GM19240 (cell line): ENCODE results near the gene IL18.
"Not testable (repeated sequence)": the region's sequence is repeated elsewhere in the genome, so short reads cannot be mapped to it uniquely, and the experiment has no call there.

ENCODE experiments used
- DNase-seq: peaks from one replicate; pipeline ENCODE4 v3.0.0; 2011; ENCODE audit warnings: low spot score; ENCODE audit not compliant: insufficient read length

Gene IL18

DNA sequence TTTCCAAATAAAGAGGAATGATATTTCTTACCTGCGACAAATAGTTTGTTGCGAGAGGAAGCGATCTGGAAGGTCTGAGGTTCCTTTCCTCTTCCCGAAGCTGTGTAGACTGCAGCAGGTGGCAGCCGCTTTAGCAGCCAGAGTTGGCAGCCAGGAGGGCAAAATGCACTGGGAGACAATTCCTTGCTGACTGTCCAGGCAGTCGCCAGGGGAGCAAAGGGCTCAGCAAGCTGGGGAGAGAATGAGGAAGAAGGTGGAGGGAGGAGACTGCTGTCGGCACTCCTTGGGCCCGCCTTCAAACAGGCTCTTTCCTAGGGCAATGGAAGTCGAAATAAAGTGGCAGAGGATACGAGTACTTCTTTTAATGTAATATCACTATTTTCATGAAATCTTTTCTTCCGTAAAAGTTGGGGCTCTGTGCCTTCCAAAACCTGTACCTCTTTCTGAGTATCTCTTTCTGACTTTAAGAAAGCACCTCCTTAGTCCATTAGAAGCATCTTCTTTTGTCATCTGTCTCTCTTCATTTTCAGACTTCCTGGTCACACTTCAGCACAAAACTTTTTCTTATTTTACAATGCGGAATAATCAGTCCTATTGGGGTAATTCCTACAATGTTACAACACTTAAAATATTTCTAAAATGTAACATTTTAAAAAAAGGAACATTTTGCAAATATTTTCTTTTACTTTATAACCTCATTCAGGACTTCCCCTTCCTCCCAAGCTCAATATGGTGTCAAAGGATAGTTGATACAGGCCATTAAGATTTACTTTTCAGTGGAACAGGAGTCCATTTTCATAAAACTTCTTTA lies at the start of gene IL18:
TSS of gene IL18 (minus strand) at position 220 of the 811 bp plus-strand sequence. CDS start 9,041 bp downstream, outside the sequence.
- DNase-seq, result no peak

DNA sequence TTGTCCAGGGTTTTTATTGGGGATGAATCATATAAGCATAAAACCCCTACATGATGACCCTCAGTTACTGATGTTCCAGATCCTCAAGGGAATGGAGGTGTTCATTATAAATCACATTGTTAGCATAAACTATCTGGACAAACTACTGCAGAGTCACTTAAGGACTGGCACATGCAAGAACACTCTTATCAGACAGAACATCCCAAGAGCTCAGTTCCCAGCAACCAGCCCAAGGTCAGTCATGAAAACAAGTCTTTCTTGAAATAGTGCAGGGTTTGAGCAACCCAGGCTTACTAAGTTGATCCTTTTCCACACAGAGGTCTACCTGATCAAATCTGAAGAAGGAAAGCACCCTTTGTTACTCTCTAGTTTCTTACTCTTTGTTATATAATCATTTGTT lies 48.8 kb upstream of the IL18 start:
- no peak for DNase-seq

DNA sequence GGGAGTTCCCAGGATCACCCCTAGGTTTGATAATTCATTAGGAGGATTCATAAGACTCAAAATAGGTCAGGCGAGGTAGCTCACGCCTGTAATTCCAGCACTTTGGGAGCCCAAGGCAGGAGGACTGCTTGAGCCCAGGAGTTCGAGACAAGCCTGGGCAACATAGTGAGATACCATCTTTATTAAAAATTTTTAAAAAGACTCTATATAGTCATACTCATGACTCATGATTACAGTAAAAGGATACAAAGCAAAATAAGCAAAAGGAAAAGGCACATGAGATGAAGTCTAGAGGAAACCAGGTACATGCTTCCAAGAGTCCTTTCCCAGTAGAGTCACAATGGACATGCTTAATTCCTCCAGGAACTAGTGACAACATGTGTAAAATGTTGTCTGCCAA lies 48.4 kb upstream of the IL18 start:
- DNase-seq, result no peak

DNA sequence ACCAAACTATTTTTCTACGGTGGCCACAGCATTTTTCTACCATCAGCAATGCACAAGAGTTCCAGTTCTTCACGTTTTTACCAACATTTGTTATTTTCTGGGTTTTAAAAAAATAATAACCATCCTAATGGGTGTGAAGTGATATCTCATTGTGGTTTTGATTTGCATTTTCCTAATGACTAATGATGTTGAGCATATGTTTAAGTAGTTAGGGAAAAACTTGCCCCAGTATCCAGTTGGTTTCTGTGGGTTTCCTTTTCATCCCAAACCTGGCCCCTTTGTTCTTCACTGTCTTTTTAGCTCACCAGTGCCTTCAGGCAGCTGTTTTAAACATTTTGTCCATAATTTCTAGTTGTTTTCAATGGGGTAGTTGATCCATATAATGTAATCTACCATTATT lies 47.6 kb upstream of the IL18 start:
- no peak for DNase-seq

DNA sequence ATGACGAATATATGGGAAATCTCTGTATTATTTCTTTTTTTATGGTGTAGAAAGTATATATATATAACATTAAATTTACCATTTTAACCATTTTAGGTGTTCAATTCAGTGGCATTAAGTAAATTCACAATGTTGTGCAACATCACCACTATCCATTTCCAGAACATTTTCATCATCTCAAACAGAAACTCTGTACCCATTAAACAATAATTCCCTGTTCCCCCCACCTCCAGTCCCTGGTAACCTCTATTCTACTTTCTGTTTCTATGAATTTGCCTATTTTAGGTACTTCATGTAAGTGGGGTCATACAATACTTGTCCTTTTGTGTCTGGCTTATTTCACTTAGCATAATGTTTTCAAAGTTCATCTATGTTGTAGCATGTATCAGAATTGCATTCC lies 47.0 kb upstream of the IL18 start:
- no peak for DNase-seq

DNA sequence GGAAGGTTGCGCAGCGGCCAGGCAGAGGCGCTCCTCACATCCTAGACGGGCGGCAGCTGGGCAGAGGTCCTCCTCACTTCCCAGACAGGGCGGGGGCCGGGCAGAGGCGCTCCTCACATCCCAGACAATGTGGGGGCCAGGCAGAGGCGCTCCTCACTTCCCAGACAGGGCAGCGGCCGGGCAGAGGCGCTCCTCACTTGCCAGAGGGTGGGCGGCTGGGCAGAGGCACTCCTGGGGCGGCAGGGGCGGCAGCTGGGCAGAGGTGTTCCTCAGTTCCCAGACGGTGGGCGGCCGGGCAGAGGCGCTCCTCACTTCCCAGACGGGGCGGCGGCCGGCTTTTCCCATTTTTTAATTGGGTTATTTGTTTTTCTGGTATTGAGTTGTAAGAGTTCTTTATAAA lies 42.2 kb upstream of the IL18 start:
- DNase-seq, result no peak

DNA sequence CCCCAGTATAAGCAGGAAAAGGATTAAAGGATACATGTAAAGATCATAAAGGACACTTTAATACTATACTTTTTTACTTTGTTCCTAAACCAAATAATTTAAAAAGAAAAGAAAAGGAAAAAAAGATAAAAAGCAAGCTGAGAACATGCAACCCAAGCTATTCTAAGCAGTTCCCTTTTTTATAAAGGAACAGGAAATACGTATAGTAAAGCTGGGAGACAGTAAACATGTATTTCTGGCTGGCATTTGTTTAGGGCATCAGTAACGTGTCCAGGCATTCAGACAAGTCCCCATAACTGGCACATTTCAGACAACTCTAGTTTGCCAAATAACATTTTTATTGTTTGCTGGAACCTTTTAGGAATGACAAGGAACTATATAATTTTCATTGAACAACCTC lies 36.4 kb upstream of the IL18 start:
- DNase-seq, result no peak

DNA sequence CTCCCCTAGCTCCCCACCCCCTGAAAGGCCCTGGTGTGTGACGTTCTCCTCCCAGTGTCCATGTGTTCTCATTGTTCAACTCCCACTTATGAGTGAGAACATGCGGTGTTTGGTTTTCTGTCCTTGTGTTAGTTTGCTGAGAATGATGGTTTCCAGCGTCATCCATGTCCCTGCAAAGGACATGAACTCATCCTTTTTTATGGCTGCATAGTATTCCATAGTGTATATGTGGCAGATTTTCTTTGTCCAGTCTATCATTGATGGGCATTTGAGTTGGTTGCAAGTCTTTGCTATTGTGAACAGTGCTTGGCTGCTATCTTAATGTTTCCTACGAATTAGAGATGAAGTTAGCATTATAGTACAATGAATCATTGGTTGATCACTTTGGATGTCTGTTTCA lies 35.2 kb upstream of the IL18 start:
- DNase-seq, result not testable (repeated sequence)

DNA sequence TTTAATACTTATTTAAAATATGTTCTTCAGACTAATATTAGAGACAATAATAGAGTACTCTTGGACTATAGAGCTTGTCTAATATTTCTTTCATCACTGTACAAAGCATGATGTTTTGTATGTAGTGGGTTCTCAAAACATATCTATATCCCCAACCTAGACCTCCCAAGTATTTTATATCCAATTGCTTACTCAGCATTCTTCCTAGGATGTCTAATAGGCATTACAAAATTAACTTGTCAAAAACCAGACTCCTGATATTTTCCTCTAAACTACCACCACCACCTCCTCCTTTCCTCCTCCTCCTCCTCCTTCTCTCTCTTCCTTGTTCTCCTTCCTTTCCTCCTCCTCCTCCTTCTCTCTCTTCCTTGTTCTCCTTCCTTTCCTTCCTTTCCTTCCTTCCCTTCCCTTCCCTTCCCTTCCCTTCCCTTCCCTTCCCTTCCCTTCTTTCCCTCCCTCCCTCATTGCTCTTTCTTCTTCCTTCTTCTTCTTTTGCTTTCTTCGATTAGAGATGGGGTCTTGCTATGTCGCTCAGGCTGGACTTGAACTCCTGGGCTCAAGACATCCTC lies 32.7 kb upstream of the IL18 start:
- DNase-seq, result no peak

DNA sequence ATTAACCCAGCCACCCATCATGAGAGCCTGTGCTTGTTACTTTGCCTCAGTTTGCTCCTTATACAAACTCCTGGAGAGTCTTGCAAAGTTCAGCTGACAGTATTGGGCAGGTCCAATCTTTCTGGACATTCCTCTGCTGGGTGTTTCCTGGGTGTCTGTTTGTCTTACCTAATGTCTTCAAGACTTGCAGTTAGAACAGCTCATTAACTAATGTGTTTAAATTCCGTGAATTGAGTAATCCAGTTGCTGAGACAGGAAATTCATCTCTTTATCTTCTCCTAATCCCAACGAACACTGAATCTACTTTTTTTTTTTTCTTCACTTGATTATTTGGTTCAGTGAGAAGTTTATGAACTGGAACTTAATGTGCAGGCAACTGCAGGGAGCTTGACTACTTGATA lies 32.1 kb upstream of the IL18 start:
- no peak for DNase-seq

DNA sequence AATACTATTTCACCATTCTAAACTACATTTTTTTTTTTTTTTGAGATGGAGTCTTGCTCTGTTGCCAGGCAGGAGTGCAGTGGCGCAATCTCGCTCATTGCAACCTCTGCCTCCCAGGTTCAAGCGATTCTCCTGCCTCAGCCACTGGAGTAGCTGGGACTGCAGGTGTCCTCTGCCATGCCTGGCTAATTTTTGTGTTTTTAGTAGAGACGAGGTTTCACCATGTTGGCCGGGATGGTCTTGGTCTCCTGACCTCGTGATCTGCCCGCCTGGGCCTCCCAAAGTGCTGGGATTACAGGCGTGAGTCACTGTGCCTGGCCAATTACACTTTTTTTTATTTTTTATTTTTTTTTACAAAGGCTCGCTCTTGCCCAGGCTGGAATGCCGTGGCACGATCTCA lies 31.2 kb upstream of the IL18 start:
- not testable (repeated sequence) for DNase-seq

DNA sequence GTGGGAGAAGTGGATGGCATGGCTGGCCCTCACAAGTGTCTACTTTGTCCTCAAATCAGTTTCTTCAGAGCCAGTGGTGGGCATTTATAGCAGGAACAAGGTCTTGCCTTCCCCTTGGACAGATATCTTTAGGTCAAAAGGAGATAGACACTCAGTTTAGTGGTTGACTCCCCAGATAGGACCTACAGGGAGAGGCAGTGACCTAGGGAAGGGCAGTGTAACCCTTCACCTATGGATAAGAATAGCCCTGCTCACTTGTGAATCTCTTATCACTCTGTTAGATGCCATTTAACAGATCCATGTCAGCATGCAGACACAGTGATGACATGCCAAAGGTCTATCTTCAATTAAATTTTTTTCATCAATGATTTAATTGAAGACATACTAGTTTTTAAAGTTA lies 22.4 kb upstream of the IL18 start:
- DNase-seq, result no peak

- DNase-seq, result no peak
Observed at GRCh38 chr11:112185883-112186282, 22.0 kb upstream of the IL18 start.

DNA sequence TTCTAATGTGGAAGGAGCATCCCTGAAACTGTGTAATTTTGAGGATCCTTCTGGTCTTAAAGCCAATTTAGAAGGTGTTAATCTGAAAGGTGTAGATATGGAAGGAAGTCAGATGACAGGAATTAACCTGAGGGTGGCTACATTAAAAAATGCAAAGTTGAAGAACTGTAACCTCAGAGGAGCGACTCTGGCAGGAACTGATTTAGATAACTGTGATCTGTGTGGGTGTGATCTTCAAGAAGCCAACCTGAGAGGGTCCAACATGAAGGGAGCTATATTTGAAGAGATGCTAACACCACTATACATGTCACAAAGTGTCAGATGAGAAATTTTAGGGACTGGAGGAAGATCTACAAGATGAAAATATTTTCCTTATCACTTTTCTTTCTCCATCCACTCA lies 19.0 kb upstream of the IL18 start:
- no peak for DNase-seq

- DNase-seq, result no peak
Observed at GRCh38 chr11:112179601-112180000, 15.7 kb upstream of the IL18 start.

DNA sequence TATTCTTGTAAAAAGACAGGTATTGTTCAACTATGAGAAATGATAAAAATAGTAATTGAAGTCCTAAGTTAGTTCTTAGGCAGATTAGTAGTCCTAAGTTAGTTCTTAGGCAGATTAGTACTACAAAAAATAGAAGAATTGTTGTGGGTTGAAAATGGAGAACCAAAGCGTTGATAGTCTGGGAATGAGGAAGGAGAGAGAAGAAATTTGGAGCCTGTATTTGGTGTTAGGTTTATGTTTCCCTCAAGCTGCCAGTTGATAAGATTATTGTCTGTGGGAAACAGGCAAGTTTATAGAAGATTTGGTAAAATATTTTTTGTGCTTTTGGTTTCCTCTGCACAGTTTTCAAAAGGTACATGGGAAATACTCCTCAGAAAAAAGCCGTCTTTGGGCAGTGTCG lies 15.0 kb upstream of the IL18 start:
- no peak for DNase-seq

- DNase-seq, result no peak
Observed at GRCh38 chr11:112178428-112178827, 14.5 kb upstream of the IL18 start.

- no peak for DNase-seq
Observed at GRCh38 chr11:112177589-112177988, 13.7 kb upstream of the IL18 start.

DNA sequence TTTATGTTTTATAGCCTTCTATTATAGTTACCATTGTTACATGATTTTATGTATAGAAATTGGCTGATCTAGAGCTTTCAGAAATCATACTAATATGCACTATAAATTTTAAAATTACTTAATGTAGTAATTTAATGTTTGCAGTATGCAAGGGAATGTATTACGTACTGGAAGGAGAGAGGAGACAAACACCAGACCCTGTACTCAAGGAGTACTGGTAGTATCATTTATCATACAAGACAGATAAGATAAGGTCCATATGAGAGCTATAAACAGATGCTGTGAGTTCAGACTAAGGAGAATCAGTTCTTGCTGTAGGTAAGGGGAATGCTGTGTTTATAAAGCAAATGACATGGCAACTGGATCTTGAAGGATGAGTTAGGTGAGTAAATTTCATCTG lies 12.2 kb upstream of the IL18 start:
- DNase-seq, result no peak

- no peak for DNase-seq
Observed at GRCh38 chr11:112175599-112175952, 11.7 kb upstream of the IL18 start.

DNA sequence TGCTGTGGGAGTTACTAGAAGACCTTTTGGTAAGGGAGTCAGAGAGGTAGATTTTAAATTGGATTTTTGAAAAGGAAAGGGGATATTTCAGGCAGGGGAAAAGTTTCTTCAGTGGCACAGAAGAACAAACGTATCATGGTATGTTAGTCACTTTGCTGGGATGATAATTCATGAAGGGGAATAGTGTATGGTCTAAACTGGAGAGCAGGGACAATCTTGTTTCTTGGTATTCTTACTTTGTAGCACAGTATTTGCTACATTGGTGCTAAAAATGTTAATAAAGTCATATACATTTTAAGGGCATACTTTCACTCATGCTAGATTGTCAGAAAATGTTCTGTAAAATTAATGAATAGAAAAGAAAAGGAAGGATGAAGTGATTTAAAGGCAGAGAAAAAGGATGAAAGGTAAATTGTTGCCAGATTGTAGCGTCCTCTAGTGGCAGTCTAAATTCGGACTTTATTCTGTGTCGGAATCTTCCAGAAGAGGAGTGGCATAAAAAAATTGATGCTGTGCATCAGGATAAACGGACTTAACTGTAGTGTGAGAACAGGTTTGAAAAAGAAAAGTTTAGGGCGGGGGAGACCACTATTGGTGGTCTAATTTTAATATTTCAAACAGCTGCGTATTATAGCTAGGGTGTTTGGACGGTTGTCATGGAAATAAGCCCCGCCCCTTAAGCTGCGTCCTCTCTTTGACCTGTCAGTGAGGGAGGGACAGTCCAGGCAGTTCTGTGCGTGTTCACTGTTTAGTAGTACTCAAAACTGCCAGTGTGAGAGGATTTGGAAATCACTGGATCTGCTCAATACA lies 11.1 kb upstream of the IL18 start, which contains the start of gene BCO2:
TSS of gene BCO2 (plus strand) at position 724 of the 810 bp plus-strand sequence. CDS start 90 bp downstream, outside the sequence.
- DNase-seq, result no peak

DNA sequence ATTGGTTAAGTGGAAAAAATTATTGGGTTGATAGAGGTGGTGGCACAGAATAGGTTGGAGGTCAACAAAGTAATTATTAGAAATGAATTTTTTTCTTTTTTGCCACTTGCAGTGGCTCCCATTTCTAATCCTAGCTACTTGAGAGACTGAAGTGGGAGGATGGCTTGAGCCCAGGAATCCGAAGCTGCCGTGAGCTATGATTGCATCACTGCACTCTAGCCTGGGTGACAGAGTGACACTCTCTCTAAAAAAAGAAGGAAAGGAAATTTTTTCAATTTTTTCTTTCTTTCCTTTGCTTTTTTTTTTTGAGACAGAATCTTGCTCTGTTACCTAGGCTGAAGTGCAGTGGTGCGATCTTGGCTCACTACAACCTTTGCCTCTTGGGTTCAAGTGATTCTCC lies 9.3 kb upstream of the IL18 start:
- no peak for DNase-seq
